GM19240 (cell line): ENCODE results near the gene DGKI.

Source experiments
- DNase-seq: peaks from one replicate; pipeline ENCODE4 v3.0.0; 2011; ENCODE audit warnings: low spot score; ENCODE audit not compliant: insufficient read length

Gene DGKI

GRCh38 chr7:137846827-137847567 lies at the start of gene DGKI:
Gene DGKI, minus strand, starts transcription at chr7:137846974.
- DNase-seq: no peak

GRCh38 chr7:137895301-137896221 lies 48.8 kb upstream of the DGKI start:
- no peak for DNase-seq

- no peak for DNase-seq
These were observed 46.5 kb upstream of the DGKI start for GRCh38 chr7:137893143-137893742.

- DNase-seq: no peak
These were observed 44.4 kb upstream of the DGKI start for GRCh38 chr7:137891016-137891655.

DNA sequence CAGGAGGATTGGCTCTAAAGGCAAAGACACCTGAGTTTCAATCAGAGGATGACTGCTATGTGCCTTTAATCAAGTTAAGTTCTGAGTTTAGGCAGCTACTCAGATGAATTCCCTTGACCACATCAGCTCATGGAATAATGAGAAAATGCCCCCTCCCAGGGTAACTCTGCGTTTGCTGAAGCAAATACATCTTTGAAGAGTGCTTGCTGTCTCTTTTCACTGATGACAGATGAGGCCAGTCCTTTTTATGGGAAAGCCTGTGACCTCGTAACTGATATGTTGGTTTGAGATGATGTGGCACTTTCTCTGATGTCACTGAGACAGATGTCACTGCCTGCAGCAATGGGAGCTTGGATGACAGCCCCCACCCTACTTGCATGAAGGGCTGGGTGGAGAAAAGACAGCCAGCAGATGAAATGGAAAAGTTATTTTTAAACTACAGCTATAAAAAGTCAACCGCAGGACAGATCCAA lies 43.7 kb upstream of the DGKI start:
- no peak for DNase-seq

GRCh38 chr7:137888241-137888640 lies 41.5 kb upstream of the DGKI start:
- no peak for DNase-seq

GRCh38 chr7:137886746-137887145 lies 40.0 kb upstream of the DGKI start:
- DNase-seq: no peak

GRCh38 chr7:137886281-137886680 lies 39.5 kb upstream of the DGKI start:
- DNase-seq: no peak

DNA sequence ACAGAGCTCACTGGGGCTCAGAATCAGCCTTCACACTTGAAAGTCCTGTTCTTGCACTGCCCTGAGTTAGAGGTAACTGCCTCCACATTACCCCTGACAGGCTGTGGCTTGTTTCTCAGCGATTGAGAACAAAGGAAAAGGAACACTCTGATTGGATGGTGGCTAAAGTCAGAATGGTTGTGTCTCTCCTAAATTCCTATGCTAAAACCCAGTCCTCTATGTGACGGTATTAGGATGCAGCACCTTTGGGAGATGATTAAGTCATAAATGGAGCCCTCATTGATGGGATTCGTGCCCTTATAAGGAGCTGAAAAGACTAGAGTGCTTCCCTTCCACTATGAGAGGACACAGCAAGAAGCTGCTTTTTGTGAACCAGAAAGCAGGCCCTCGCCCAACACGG lies 38.9 kb upstream of the DGKI start:
- DNase-seq: no peak

GRCh38 chr7:137882806-137883205 lies 36.0 kb upstream of the DGKI start:
- DNase-seq: no peak

DNA sequence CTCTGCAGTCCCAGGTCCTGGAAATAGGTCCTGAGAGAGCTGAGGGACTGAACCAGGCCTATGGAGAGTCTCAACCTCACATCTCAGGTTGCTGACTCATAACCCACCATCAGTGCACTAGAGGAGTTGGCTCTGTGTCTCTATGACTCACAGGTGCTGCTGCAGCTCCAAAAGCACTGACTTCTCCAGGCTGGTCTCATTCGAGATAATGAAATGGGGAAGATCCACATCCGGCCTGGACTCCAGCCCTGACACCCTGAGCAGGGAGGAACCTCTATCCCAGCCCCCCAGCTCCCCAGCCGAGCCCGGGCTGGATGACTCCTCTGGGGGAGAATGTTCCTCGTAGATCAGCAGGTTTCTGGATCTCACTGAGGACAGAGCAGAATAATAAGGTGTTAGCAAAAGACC lies 35.5 kb upstream of the DGKI start:
- no peak for DNase-seq

DNA sequence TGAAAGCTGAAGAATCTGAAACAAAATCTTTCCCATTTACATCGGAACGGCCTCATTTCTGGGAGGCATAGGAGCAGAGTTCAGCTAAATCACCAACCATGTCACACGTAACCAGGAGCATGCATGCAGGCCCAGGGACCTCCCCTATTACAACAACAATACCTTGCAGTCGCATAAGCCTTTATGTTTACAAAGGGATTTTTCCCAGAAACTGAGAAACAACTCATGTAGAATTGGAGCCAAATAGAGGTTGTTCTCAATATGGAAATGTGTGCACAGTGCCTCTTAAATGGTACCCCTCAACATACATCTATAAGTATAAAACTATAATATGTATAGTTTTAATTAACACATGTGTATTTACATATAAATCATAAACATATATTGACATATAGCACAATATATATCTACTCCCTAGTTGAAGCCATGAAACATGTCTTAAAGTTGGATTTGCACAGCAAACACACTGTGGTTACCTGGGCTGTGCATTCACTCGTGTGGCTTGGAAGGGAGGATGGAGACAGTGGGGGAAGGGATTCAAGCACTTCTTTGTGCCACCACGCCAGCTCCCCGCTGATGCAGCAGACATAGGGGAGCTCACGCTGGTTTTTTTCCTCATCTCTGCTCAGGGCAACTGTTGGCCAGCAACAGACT lies 35.0 kb upstream of the DGKI start:
- no peak for DNase-seq

GRCh38 chr7:137880432-137880831 lies 33.7 kb upstream of the DGKI start:
- DNase-seq: no peak

DNA sequence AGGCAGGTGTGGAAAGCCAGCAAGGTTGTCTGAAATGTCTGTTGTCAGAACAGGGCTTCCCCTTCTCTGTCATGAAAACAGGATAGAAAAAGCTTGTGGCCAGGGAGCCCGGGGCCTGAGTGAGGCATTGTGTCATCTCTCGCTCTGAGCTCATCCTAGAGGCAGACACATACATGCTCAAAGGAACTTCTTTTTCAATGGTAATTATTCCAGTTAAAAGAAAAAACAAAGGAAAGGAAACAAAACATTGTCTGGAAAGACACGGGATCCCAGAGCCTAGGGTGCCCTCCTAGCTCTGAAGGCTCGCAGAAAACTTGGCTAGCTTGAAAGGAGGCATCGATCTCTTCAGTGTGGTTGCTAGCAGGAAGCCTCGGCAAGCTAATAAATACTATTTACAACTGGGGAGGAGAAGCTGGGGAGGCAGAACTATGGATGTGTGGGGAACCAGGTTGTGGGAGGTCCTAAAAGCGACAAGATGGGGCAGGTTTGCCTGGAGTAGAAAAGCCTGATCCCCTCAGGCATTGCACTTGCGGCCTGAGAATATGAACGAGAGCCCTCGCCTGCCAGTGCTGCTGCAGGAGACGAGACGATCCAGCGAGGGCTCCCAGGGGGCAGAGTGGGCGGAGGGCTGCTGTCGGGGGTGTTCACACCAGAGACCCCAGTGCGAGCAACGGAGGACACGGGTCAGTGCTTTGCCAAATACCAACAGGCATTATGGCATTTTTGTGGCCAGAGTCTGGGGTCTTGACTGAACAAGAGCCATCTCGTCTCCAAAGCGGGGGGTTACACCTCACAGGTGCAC lies 32.8 kb upstream of the DGKI start:
- DNase-seq: no peak

DNA sequence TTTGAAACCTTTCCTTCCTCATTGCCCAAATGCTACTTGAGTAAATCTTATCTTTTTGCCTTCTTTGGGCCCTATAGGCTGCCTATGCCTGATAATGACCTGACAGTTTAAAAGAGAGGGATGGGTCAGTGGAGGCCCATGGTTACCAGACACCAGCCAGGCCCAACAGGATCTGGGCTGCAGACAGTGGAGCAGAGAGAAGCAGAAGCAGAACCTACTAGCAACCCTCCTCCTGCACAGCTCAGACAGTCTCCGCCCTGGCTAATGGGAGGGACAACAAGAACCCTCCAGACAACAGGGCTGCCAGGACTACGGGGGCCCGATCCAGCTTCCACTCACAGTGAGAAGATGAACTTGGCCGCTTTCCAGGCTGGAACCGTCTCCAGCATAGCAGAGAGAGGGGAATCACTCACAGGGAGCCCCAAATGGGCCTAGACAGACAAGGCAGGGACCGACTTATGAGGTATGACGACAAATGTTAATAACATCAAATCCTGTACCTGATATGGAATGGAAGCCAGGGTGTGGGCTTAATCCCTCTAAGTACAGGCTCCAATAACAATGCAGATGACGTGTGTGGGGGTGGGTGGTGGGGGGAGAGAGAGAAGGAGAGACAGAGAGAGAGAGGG lies 31.7 kb upstream of the DGKI start:
- no peak for DNase-seq

DNA sequence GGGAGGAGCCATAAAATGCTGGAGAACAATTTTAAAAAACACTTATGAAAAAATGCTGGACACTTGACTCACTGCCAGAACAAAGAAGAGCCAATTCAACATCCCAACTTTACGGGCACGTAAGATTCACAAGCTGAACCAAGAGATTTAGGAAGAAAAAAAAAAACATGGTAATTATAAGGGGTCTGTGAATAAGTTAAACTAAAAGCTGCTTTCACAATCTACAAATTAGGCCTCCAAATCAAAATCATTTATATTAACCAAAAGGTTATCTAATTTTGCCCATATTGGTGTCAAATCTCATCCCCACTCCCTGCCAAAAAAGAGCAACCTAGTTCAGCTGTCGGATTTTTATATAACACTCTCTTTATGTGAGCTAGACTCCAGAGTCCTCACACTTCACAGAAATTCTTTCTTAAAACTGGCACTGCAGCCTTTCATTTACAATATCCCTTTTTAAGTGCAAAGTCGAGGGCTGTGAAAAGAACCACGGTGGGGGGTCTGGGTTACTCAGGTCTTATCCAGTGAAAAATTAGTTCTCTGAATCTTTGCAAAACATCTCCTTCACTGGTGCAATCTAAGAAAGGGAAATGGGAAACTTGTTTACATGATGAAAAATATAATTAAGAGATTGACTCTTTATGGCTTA lies 30.4 kb upstream of the DGKI start:
- DNase-seq: no peak

- no peak for DNase-seq
These were observed 29.0 kb upstream of the DGKI start for GRCh38 chr7:137875746-137876145.

- no peak for DNase-seq
These were observed 27.4 kb upstream of the DGKI start for GRCh38 chr7:137873979-137874777.
